HG02588 (cell line): ENCODE measurements around the gene BIRC3.

Experiments
- ATAC-seq: cut with Tn5 transposase; IDR thresholded peaks from one replicate; pipeline ENCODE4 v1.9.1; 2021; ENCODE audit warnings: mild to moderate bottlenecking, moderate library complexity; ENCODE audit not compliant: unreplicated experiment

BIRC3 gene

GRCh38 chr11:102317099-102317767 is at the start of gene BIRC3:
TSS of gene BIRC3 (plus strand) at chr11:102317484. CDS start at chr11:102324510, 7,026 bp downstream.
- peak; percentile 86 for ATAC-seq

GRCh38 chr11:102267609-102268008 is 49.7 kb upstream of the BIRC3 start:
- ATAC-seq = no peak

- ATAC-seq = peak; percentile 91
Measured at GRCh38 chr11:102268083-102268984, 49.0 kb upstream of the BIRC3 start.

- no peak for ATAC-seq
Measured at GRCh38 chr11:102268985-102269470, 48.3 kb upstream of the BIRC3 start.

- ATAC-seq = no peak
Measured at GRCh38 chr11:102269927-102270326, 47.4 kb upstream of the BIRC3 start.

- no peak for ATAC-seq
Measured at GRCh38 chr11:102272047-102272824, 45.0 kb upstream of the BIRC3 start.

- ATAC-seq = no peak
Measured at GRCh38 chr11:102274628-102275027, 42.7 kb upstream of the BIRC3 start.

- no peak for ATAC-seq
Measured at GRCh38 chr11:102276362-102276761, 40.9 kb upstream of the BIRC3 start.

- no peak for ATAC-seq
Measured at GRCh38 chr11:102276783-102277182, 40.5 kb upstream of the BIRC3 start.

- peak; percentile 91 for ATAC-seq
Measured at GRCh38 chr11:102279641-102280170, 37.6 kb upstream of the BIRC3 start.

- ATAC-seq = no peak
Measured at GRCh38 chr11:102280245-102280833, 36.9 kb upstream of the BIRC3 start.

- no peak for ATAC-seq
Measured at GRCh38 chr11:102283116-102283485, 34.2 kb upstream of the BIRC3 start.

GRCh38 chr11:102284008-102284407 is 33.3 kb upstream of the BIRC3 start:
- ATAC-seq = no peak

- no peak for ATAC-seq
Measured at GRCh38 chr11:102286292-102286691, 31.0 kb upstream of the BIRC3 start.

- peak; percentile 88 for ATAC-seq
Measured at GRCh38 chr11:102287964-102288724, 29.1 kb upstream of the BIRC3 start.

GRCh38 chr11:102288725-102289083 is 28.6 kb upstream of the BIRC3 start:
- no peak for ATAC-seq

- ATAC-seq = no peak
Measured at GRCh38 chr11:102289592-102289991, 27.7 kb upstream of the BIRC3 start.

- no peak for ATAC-seq
Measured at GRCh38 chr11:102291831-102292230, 25.5 kb upstream of the BIRC3 start.

- ATAC-seq = no peak
Measured at GRCh38 chr11:102292933-102293332, 24.4 kb upstream of the BIRC3 start.
